Heart left ventricle (tissue), 16 donors: Measurements from ENCODE around the gene ACR. TPM values are rescaled to one million over a fixed set of nuclear protein-coding genes. Genes with fewer than 3 reads are reported as not detected.

ENCODE experiments used
- ATAC-seq, 4 donors: fragments of 200-7000 bp; cut with Tn5 transposase; one replicate each; pipeline ENCODE4 v1.9.1; 2020 to 2022; ENCODE audit warnings: moderate library complexity in 4 of 4, mild to moderate bottlenecking in 3 of 4, moderate number of reproducible peaks in 1 of 4
- DNase-seq, 5 donors: peaks; one replicate each; pipeline ENCODE4 v3.0.0-alpha.2; 2020
- H3K27ac ChIP-seq, 12 donors: fragments of 200-600 bp; sonication (generic) in 4 of 12; one replicate each; pipeline versions ENCODE4 v1.5.0 to v1.8.0; 2016 to 2022; ENCODE audit warnings: mild to moderate bottlenecking in 2 of 12
- H3K27me3 ChIP-seq, 9 donors: fragments of 200-600 bp; sonication (generic) in 2 of 9; one replicate each; pipeline versions ENCODE4 v1.5.1 to v1.8.0; 2016 to 2022; ENCODE audit warnings: mild to moderate bottlenecking in 3 of 9
- H3K36me3 ChIP-seq, 9 donors: fragments of 200-600 bp; sonication (generic) in 2 of 9; one replicate each; pipeline versions ENCODE4 v1.5.0 to v1.8.0; 2018 to 2022; ENCODE audit warnings: mild to moderate bottlenecking in 2 of 9
- H3K4me1 ChIP-seq, 12 donors: fragments of 200-600 bp; sonication (generic) in 4 of 12; one replicate each; pipeline versions ENCODE4 v1.5.0 to v1.8.0; 2016 to 2022; ENCODE audit warnings: mild to moderate bottlenecking in 3 of 12
- H3K4me3 ChIP-seq, 12 donors: fragments of 200-600 bp; sonication (generic) in 4 of 12; one replicate each; pipeline versions ENCODE4 v1.5.0 to v1.8.0; 2017 to 2022; ENCODE audit warnings: mild to moderate bottlenecking in 9 of 12, moderate library complexity in 4 of 12
- H3K9me3 ChIP-seq, 12 donors: fragments of 200-600 bp; sonication (generic) in 4 of 12; one replicate each; pipeline versions ENCODE4 v1.5.0 to v1.8.0; 2016 to 2022; ENCODE audit warnings: mild to moderate bottlenecking in 1 of 12
- POLR2A ChIP-seq, 2 donors: fragments of 450-650 bp; IDR thresholded peaks; one replicate each; pipeline ENCODE4 v1.6.1; 2017; ENCODE audit warnings: antibody characterized with exemption in 2 of 2, mild to moderate bottlenecking in 2 of 2, moderate library complexity in 2 of 2
- WGBS, 4 donors: extraction: QIAGEN DNeasy Blood & Tissue Kit in 2 of 4; methylation state at CpG; one replicate each; pipeline versions ENCODE4 v1.1.5 to v1.1.7; 2013 to 2018; 5-methylcytosine and 5-hydroxymethylcytosine counted together
- intact Hi-C, 10 donors: fragments of 100-400 bp; cut with DNase I; formaldehyde crosslinking; loops; one replicate each; pipeline versions ENCODE4 v1.11.1 to v1.14.2; 2022
- polyA plus RNA-seq, 2 donors: library from polyadenylated mRNA; stranded (reverse); fragments of 200-250 nt; gene quantifications; one replicate each; pipeline ENCODE4 v1.2.3, GENCODE V29; 2013
- total RNA-seq, 9 donors: library from RNA; depleted of rRNA in 2 of 9; stranded (reverse); fragments of >200 nt in 2 of 9; fragmentation: NEBNext Ultra II Directional in 3 of 9; extraction: Animal tissue kit (Norgen Biotek cat#: 25700) in 3 of 9; gene quantifications; one replicate each; pipeline versions ENCODE4 v1.1.0 to v1.2.4, GENCODE V29; 2016 to 2023
- TF ChIP-seq, protein P1 (sequence below), 12 donors: fragments of 200-600 bp; sonication (generic) in 4 of 12; IDR thresholded peaks; one replicate each; pipeline versions ENCODE4 v1.5.0 to v1.8.0; 2018 to 2022; ENCODE audit warnings: antibody characterized with exemption in 12 of 12, mild to moderate bottlenecking in 5 of 12
- donor health status: ischemic (EF 13 %, LVEDD 7.1; RV severe dilation, severe dysfunction).
- donor health status: healthy with polysubstance abuse.
- donor health status: DM: no; HTN: yes; CAD: no.
- donor health status: DM: no; HTN: no; CAD: no.
- donor health status: ischemic (EF 25% LVEDD 6.9; RV normal size, moderate dysfunction).
- donor health status: ischemic (EF 25% LVEDD 5.7; RV mildly dilated, moderate dysfunction).
- donor health status: healthy.
- donor health status: DM: yes; HTN: yes; CAD: no.
- donor health status: ischemic (EF 35%, LVEDD 5.7; RV mildly dilated, moderate dysfunction).
- donor health status: nonischemic (EF 11% LVEDD 7.7; RV severe dilation, severe dysfunction).
- donor health status: DM: yes; HTN: yes; CAD: no.
- donor health status: PGD.
- donor health status: ischemic (EF 29% LVEDD 5.4; RV normal size, mild dysfunction).
- donor health status: nonischemic (EF 23%, LVEDD 6.1; RV moderate dilation, normal function).

ACR gene
- total and polyA plus RNA-seq, 11 donors = 0.12 to 1.2 (median 0.50) TPM; not detected in 2

DNA sequence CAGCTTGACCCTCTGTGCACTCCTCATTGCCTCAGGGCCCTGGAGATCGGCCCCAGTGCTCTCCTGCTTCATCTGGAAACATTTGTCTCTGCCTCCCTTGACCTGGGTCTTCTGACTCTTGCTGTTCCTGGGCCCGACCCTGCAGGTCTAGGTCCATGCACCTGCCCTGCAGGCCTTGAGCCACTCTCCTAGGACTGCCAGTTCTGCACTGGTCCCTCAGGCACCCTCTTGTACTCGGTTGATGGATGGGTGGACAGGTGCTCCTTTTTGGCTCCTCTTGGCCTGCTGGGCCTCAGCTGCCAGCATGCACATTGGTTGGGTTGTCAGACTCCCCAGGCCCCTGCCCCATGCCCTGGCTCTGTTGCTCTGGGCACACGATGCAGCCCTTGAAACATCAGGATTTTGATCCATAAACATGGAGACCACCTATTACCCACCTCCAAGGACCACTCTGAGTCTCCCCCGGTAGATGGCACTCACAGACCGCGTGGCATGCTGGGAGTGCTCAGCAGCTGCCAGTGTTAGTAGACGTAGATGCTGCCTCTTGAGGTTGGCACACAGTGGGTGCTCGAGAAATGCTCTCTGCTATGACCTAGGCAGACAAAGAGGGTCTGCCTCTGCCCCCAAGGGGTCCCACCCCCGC lies 20.2 kb upstream of the ACR start:
- no peak for TF ChIP-seq POLR2A (IDR thresholded peaks at IDR 0.05)
- TF ChIP-seq, protein P1, sequence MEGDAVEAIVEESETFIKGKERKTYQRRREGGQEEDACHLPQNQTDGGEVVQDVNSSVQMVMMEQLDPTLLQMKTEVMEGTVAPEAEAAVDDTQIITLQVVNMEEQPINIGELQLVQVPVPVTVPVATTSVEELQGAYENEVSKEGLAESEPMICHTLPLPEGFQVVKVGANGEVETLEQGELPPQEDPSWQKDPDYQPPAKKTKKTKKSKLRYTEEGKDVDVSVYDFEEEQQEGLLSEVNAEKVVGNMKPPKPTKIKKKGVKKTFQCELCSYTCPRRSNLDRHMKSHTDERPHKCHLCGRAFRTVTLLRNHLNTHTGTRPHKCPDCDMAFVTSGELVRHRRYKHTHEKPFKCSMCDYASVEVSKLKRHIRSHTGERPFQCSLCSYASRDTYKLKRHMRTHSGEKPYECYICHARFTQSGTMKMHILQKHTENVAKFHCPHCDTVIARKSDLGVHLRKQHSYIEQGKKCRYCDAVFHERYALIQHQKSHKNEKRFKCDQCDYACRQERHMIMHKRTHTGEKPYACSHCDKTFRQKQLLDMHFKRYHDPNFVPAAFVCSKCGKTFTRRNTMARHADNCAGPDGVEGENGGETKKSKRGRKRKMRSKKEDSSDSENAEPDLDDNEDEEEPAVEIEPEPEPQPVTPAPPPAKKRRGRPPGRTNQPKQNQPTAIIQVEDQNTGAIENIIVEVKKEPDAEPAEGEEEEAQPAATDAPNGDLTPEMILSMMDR (IDR thresholded peaks at IDR 0.05) = no peak
- Histone ChIP-seq H3K4me3 (no peak overlapping the region), H3K27ac (no peak overlapping the region), H3K36me3 (peaks cover 0 to 48% (median 9%) of the 10 kb centered on the region in 9 donors), H3K27me3 (peaks cover 0 to 25% (median 6%) of the 10 kb centered on the region in 9 donors), H3K9me3 (no peaks in the 10 kb centered on the region), H3K4me1 (peaks cover 0 to 49% (median 20%) of the 10 kb centered on the region in 12 donors)
- no peak for DNase-seq
- intact Hi-C loops = no loop called here
- ATAC-seq = no peak
- 86 to 96% (median 93%) methylated on average over 10 of the region's 10 CpGs for WGBS, 4 donors

DNA sequence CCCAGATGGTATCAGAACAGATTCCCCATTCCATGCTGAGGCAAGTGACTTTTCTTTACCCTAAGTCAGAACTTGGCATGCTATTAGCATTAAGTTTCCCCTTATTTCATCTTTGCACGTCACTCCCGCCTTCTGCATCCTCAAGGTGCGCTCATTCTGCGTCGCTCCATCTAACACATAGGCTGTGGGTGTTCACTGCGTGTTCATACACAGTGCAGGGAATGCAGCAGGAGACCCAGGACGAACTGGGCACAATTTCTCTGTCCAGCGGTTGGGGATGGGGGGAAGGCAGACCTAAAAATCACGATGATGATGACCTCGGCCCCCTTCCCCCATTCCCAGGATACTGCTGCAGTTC lies 19.7 kb upstream of the ACR start:
- whole genome bisulfite sequencing, 4 donors = 92 to 98% (median 95%) methylated on average over 8 to 10 of the region's 10 CpGs
- ATAC-seq = no peak
- TF ChIP-seq, protein P1 (IDR thresholded peaks at IDR 0.05) = no peak
- no peak for TF ChIP-seq POLR2A (IDR thresholded peaks at IDR 0.05)
- Histone ChIP-seq H3K4me3 (no peak overlapping the region), H3K4me1 (peaks cover 0 to 50% (median 17%) of the 10 kb centered on the region in 12 donors), H3K27me3 (peaks cover 0 to 25% (median 6%) of the 10 kb centered on the region in 9 donors), H3K36me3 (peaks cover 0 to 48% (median 9%) of the 10 kb centered on the region in 9 donors), H3K9me3 (no peaks in the 10 kb centered on the region), H3K27ac (no peak overlapping the region)
- no peak for DNase-seq
- intact Hi-C loops = no loop called here

DNA sequence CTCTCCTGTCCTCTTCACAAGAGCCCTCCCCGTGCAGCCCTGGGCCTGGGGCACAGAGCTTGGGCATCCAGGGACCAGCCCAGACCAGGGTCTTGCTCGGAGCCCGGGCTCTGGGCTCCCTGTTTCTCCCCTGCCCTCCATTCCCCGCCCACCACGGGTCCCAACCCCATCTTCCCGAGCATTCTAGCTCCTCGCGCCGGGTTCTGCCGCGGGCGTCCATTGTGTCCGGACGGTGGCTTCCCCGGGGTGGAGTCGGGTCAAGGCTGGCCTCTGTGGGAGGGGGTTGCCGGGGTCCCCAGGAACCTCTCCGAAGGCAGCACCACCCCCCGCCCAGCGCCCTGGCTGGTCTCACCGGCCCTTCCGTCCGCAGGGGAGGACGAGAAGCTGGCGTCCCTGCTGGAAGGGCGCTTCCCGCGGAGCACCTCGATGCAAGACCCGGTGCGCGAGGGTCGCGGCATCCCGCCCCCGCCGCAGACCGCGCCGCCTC lies 18.1 kb upstream of the ACR start:
- Histone ChIP-seq H3K27ac (no peak overlapping the region), H3K36me3 (peaks cover 0 to 59% (median 16%) of the 10 kb centered on the region in 9 donors), H3K4me3 (peak overlapping the region in 1 of 12 donors; percentile 44), H3K27me3 (peaks cover 0 to 25% (median 6%) of the 10 kb centered on the region in 9 donors), H3K9me3 (no peaks in the 10 kb centered on the region), H3K4me1 (peaks cover 0 to 39% (median 16%) of the 10 kb centered on the region in 12 donors)
- ATAC-seq (no peak), DNase-seq (no peak)
- 34 to 46% (median 43%) methylated on average over 11 to 40 of the region's 40 CpGs for WGBS, 4 donors
- TF ChIP-seq POLR2A (IDR thresholded peaks at IDR 0.05) = no peak
- TF ChIP-seq, protein P1 (IDR thresholded peaks at IDR 0.05) = no peak
- intact Hi-C loops = no loop called here

DNA sequence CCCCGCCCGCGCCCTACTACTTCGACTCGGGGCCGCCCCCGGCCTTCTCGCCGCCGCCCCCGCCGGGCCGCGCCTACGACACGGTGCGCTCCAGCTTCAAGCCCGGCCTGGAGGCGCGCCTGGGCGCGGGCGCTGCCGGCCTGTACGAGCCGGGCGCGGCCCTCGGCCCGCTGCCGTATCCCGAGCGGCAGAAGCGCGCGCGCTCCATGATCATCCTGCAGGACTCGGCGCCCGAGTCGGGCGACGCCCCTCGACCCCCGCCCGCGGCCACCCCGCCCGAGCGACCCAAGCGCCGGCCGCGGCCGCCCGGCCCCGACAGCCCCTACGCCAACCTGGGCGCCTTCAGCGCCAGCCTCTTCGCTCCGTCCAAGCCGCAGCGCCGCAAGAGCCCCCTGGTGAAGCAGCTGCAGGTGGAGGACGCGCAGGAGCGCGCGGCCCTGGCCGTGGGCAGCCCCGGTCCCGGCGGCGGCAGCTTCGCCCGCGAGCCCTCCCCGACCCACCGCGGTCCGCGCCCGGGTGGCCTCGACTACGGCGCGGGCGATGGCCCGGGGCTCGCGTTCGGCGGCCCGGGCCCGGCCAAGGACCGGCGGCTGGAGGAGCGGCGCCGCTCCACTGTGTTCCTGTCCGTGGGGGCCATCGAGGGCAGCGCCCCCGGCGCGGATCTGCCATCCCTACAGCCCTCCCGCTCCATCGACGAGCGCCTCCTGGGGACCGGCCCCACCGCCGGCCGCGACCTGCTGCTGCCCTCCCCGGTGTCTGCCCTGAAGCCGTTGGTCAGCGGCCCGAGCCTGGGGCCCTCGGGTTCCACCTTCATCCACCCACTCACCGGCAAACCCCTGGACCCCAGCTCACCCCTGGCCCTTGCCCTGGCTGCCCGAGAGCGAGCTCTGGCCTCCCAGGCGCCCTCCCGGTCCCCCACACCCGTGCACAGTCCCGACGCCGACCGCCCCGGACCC lies 17.4 kb upstream of the ACR start:
- TF ChIP-seq, protein P1 (IDR thresholded peaks at IDR 0.05) = no peak
- no peak for TF ChIP-seq POLR2A (IDR thresholded peaks at IDR 0.05)
- peaks cover 0 to 25% (median 6%) of the 10 kb centered on the region in 9 donors for H3K27me3 ChIP-seq
- H3K27ac ChIP-seq = no peak overlapping the region
- H3K4me1 ChIP-seq = peaks cover 0 to 46% (median 16%) of the 10 kb centered on the region in 12 donors
- 37 to 50% (median 42%) methylated on average over 69 to 132 of the region's 132 CpGs for WGBS, 4 donors
- intact Hi-C loops = no loop called here
- no peak for ATAC-seq
- H3K9me3 ChIP-seq = no peaks in the 10 kb centered on the region
- no peak for DNase-seq
- peaks cover 0 to 62% (median 11%) of the 10 kb centered on the region in 9 donors for H3K36me3 ChIP-seq
- H3K4me3 ChIP-seq = peak overlapping the region in 2 of 12 donors; percentile 24 to 44
